NCI-H1092 (cell line): ENCODE data around the gene SAPCD2.

Experiments used
- DNase-seq: peaks from one replicate; lab custom pipeline; 2025; lab: John Stamatoyannopoulos, UW

Gene SAPCD2

DNA sequence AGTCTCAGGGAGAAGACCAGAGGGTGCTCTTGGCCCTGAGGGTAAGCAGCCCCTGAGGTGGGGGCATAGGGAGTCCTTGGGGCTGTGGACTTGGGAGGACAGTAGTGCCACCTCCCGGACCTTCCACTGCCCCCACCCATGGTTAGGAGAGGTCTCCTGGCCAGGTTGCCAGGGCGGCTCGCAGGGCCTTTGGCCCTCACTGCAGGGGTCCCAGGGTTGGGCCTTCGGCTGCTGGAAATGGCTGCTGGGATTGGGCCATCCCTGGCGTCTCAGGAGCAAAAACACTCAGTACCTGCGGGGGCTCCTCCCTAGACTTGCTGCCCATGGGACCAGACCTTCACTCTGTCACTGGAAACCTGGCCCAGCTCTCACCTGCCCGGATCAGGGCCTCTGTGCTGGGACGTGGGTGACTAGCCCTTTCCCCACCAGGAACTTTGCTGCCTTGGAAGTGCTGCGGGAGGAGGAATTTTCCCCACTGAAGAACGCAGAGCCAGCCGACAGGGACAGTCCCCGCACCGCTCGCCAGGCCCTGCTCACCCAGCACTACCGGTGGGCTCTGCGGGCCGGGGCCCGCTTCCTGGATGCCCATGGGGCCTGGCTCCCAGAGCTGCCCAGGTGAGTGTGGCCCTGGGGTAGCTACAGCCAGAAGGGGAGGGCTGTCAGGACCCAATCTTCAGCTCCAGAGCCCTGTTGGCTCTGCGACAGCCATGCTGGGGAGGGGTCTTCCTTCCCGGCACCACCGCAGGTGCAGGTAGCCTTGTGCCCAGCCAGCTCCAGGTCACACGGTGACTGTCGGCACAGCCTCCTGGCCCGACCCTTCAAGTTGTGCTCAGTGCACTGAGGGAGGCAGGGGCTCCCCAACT, 10.1 kb upstream of the SAPCD2 start:
- DNase-seq = no peak

DNA sequence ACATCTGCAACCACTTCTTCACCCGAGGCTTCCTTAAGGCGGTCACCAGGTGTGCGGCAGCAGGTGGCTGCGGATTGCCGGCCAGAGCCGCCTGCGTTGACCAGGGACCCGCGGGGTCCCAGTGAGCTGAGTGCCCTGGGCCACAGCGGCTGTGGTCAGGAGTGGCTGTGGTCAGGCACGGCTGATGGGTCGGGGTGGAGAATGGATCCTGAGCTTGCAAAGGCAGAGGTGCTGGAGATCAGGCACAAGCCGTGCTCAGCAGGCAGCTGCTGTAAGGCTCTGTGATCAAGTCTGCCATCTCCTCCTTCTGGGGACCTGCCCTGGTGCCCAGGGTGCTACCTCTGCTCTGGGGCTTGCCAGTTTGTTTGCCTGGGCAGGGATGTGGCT, 9.0 kb upstream of the SAPCD2 start:
- DNase-seq = no peak

DNA sequence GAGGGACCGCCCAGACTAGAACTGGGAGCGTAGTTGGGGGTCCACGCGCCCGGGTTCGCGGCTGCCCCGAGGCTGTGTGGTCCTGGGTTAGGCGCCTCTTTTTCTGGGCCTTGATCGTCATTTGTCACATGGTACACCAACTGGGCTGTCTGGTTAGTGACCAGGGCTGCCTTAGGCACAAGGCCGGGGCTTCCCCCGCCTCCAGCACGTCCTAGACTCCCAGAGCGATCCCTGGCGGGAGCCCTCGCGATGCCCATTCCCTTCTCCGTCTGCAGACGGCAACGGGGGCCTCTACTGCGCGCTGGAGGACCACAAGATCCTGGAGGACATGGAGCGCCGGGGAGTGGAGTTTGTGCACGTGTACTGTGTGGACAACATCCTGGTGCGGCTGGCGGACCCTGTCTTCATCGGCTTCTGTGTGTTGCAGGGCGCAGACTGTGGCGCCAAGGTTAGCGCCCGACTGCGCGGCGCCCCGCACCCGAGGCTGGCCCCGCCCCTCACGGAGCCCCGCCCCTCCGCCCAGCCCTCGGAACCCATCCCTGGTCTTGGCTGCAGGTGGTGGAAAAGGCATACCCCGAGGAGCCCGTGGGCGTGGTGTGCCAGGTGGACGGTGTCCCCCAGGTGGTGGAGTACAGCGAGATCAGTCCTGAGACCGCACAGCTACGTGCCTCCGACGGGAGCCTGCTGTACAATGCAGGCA, 8.5 kb upstream of the SAPCD2 start:
- no peak for DNase-seq

DNA sequence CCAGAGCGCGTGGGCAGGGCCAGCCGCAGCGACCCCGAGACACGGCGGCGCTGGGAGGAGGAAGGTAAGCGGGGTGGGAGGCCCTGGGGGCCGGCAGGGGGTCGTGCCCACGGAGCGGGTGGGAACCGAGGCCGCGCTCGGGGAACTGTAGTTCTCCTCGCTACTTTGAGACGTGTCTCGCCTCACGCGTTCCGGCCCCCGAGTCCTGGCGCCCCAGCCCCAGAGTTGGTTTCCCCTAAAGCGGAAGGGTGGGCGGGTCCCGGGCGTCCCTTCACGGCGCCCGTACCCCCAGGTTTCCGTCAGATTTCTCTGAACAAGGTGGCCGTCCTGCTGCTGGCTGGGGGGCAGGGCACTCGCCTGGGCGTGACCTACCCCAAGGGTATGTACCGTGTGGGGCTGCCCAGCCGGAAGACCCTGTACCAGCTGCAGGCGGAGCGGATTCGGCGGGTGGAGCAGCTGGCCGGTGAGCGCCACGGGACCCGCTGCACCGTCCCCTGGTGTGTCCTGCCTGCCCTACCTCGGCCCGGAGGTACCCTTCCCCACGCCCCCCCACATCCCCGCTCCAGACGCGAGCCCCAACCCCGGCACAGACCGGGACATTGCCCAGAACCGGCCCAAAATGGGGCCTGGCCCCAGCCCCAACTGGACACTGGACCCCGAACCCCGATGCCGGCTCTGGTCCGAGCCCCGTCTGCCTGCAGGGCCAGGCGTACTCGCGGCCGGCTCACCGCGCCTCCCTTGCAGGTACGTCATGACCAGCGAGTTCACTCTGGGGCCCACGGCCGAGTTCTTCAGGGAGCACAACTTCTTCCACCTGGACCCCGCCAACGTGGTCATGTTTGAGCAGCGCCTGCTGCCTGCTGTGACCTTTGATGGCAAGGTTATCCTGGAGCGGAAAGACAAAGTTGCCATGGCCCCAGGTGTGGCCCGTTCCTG, 7.7 kb upstream of the SAPCD2 start:
- DNase-seq = no peak

DNA sequence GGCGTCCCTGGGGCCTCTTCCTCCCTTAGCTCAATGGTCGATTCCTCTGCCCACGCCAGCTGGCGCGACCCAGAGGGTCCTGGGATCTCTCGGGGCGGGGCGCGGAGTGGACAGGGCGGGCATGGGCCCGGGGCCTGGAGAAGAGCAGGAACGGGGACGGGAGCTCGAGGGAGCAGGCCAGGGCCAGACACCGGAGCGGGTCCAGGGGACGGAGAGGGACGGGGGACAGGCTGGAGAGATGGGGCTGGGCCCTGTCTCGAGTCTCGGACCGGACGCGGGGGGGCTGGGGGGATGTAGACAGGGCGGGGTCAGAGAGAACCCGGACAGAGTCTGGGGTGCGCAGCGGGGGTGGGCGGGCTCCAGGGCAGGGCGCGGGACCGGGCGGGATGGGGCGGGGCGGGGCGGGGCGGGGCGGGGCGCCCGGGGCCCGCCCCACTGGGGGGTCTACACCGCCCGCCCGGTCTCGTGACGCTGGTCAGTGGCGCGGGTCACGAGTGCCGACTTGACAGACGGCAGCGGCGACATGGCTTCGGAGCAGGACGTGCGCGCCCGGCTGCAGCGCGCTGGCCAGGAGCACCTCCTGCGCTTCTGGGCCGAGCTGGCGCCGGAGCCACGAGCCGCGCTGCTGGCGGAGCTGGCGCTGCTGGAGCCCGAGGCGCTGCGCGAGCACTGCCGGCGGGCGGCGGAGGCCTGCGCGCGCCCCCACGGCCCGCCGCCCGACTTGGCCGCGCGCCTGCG, 6.8 kb upstream of the SAPCD2 start, which contains the start of gene UAP1L1:
Gene UAP1L1 (plus strand): TSS at position 508 of the 738 bp plus-strand sequence. CDS start 16 bp downstream, at position 524.
- DNase-seq = no peak

DNA sequence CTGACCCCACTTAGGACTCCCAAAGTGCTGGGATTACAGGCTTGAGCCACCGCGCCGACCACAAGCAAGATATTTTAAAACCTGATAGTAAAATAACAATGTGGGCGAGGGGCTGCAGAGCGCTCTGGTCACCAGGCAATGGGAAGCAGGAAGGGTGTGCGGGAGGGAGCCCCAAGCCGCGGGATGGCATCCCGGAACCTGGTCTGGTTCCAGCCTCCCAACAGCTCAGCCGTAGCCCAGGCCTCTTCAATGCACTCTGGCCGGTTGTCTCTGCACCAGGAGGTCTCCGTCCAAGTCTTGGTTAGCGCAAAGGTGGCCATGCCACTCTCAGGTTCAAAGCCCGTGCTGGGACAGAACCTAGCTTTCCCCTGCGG, 6.3 kb upstream of the SAPCD2 start:
- no peak for DNase-seq

DNA sequence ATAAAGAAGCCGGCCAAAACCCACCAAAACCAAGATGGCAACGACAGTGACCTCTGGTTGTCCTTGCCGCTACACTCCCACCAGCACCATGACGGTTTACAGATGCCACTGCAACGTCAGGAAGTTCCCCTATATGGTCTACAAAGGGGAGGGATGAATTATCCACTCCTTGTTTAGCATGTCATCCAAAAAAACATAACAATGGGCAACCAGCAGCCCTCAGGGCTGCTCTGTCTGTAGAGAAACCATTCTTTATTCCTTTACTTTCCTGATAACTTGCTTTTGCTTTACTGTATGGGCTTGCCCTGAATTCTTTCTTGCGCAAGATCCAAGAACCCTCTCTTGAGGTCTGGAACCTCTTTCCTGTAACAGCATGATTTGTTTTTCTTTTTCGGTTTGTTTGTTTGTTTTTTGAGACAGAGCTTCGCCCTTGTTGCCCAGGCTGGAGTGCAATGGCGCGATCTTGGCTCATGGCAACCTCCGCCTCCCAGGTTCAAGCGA, 5.0 kb upstream of the SAPCD2 start:
- DNase-seq = no peak

DNA sequence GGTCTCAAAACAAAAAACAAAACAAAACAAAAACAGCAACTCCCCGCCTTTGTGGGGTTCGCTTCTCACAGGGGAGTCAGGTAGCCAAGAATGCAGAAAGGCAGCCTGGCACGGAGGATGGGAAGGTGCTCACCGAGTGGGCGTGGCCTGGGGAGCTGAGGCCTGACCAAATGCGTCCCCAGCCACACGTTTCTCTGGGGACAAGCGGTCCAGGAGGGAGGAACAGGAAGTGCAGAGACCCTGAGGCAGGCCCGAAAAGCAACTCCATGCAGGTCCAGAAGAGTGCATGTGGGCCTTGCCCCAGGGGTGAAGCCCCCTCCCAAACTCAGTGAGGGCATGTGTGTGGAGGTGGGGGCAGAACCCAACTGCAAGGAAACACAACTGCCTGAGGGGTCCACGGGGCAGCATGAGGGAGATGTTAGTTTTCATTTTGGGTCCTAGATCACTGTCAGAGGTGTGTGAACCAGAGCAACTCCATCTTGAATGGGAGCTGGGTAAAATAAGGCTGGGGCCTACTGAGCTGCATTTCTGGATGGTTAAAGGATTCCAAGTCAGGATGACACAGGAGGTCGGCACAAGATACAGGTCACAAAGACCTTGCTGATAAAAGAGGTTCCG, 4.4 kb upstream of the SAPCD2 start:
- DNase-seq = no peak

DNA sequence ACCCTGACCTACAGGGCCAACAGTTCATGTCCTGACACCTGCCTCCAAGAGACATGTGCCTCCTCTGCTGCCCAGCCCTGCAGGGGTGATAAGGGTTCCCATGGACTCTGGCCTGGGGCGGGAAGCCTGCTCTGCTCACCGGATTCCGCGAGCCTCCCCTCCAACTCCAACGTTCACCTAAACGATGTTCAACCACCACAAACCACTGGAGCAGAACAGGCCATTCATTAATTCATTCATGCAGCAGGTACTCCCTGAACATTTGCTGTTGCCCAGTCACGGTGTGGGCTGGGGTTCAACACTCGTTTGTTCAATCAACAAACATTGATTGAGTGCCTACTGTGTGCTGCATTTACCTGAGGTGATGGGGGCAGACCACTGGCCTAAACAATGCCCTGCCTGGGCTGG, 3.6 kb upstream of the SAPCD2 start:
- DNase-seq = no peak

DNA sequence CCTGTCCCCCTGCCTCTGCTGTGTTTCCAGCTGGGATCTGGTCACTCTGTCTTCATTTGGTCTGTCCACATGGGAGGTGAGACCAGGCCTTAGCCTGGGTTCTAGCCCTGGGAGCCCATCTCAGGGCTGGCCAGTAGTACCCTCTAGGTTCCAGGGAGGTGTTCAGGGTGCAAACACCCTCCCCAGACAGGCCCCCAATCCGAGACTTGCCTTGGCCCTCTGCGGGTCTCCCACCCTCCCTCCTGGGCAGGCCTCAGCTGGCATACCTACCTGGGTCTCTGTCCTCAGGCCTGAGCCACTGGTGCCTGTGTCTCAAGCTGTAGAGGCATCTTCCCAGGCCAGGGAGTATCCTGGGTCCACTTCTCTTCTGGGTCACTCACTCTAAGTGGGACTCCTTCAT, 925 bp upstream of the SAPCD2 start:
- no peak for DNase-seq

DNA sequence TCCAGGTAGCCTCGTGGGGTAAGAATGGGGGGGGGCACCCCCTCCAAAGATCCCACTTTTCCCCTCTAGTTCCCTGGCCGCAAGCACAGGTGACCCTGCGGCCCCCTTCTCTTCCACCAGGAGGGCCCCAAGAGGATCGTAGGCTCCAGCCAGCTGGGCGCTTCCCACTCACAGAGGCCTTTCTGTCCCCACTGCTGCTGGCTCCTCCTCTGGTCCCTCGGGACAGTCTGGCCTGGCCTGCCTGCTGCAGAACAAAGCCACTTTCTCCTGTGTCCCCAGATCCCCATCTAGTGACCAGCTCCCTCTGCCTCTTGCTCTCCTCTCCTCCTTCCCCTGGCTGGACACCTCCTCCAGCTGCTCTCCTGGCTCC, 534 bp upstream of the SAPCD2 start:
- peak; percentile 43 for DNase-seq

DNA sequence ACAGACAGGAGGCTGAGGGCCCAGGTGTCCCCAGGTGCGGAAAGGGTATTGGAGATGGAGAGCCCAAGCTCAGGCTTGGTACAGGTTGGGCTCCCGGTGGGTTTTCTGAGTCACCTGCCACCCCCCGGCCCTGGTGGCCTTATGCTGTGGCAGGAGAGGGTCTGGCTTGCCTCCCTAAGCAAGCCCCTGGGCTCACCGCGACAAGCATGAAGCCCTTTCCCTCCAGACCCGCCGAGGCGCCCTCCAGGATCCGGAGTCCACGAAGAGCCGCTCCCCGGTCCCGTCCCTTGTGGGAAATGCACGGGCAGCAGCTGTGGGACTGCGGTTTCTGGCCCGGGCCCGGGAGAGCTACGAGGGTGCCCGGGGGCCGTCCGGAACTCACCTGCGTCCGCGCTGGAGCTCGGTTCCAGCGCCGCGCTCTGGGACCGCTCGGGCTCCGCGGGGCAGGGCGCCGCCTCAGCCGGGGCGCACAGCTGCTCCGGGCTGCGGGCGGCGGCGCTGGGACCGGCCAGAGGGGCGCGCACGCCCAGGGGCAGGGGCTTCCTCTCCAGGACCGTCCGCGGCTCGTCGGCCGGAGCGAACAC, 757 bp downstream of the SAPCD2 start:
- DNase-seq = no peak

DNA sequence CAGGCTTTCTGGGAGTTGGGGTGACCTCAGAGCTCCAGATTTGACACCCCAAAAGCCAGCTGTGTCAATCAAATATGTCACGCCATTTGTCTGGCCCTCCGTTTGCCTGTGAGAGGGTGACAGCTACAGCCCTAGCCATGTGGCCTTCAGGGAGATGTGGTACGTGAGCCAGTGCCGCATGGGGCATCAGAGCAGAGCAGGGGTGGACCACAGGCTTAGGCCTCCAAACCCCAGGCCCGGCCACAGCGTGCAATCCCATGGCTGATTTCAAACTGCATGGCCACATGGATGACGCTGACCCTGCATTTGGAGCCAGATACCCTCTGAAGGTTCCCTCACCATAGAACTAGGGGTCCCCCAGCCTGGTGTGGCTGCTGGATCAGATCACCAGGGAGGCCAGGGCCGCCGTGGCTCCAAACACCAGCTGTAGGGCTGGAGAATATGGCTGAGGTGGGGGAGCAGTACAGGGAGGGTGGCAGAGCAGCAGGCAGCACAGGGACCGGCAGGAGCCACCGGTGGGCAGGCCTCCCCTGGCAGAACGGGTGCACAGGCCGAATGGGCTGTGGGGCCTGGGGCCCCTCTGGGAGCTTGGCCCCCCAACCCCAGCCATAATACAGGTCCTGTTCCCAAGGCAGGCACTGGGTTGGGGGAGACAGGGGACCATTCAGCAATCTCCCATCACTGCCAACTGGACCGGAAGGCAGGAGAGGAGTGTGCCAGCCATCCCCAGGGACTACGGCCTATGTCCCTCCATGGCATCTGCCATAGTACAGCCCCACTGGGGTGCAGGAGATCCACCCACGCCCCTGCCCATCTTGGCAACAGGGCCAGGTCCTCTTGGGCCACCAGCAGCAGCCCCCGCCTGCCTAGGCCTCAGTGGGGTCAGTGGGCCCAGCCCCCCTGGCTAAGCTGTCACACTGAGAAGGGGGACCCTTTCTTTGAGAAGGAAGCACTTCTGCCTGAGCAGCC, 1.5 kb downstream of the SAPCD2 start:
- DNase-seq = no peak

DNA sequence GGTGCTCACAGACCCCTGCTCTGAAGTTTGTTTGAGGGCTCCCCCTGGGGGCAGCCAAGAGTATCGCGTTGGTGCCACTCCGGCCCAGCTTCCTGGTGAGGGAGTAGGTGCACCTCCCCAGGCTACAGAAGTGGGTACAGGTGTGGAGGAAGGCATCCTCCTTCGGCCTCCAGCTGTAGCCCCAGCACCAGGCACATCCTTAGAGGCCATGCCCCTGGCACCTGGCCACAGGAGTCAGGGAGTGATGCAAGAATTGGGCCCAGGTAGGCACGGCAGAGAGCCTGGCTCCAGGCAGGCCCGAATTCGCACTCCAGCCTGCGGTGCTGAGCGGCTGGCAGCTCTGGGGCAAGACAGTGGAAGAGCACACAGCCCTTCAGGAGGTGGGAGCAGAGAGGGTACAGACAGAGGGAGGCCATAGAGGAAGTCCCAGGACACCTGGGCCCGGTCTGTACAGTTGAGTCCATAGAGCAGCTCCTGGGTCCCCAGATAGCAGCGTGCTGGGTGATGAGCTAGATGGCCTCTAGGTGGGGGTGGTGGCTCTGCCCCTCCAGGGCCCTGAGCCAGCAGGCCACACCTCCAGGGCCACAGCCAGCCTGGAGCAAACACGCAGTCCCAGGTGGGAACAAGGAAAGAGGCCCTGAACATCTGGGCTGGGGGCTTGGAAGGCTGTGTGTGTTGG, 2.4 kb downstream of the SAPCD2 start:
- peak; percentile 76 for DNase-seq

DNA sequence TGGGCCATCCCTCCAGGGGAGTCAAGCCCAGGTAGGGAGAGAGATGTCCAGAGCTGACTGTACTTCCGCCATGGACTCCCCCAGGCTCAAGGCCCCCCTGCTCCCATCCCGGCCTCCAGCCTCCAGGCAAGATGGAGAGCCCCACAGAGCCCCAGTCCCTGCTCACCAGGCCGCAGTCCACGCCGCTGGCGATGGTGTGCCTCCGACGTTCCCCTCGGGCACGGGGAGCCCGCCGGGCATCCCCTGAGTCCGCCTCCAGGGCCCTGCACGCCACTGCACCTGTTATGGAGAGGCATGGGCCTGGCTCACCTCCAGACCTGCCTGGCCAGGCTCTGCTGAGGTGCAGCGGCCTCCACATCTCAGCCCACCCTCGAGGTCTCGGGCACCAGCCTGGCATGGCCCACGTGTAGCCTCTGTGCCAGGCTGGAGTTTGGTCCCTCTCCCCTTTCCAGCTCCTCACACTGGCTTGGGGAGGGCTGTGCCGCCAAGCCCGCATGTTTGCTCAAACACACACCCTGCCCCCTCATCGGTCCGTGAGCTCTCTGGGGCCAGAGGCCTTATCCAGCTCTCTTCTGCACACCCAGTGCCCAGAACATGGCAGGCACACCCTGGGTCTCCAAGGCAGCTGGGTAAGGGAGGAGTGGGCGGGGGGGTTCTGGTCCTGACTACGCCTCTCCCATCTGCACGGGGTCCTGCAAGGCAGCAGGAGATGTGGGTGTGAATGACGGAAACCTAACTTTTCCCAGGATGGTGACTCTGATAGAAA, 4.1 kb downstream of the SAPCD2 start:
- DNase-seq = no peak

DNA sequence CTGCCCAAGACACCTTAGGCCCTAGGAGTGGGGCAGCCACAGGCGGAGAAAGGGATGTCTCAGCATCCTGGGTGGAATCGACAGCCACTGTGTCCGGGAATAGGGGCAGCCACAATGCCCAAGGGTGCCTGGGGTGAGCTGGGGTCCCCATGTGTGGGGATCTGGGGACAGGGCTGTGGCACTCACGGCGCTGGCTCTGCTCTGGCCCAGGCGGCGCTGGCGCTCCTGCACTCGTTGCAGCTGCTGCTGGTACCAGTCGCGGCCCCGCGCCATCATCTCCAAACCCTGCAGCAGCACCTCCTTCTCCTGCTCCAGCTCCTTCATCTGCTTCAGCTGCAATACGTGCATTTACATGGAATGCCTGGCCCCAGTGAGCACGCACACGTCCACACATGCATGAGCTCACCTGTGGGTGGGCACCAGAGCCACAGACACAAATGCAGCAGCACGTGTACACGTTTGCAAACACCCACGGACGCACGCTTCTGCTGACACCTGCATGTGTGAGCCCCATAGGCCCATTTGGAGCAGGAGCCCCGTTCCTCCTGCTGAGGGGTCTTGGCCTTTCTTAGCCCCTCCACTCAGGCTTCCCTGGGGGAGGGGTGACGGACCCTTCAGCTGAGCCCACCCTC, 4.9 kb downstream of the SAPCD2 start:
- no peak for DNase-seq

DNA sequence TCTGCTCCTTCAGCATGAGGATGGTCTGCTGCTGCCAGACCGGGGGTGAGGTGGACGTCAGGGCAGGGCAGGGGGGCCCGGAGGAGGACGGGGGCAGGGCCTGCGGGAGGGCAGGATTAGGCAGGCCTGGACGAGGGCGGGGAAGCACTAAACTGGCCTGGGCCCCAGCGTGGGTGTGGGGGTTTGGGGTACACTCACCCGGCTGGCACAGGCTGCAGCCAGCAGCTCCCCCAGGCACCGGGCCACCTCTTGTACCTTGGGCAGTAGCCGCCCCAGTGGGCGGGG, 5.5 kb downstream of the SAPCD2 start:
- no peak for DNase-seq
